Astrocyte of the spinal cord (primary cell): Measurements from ENCODE around the gene FAM161B.

Experiments
- DNase-seq: peaks from one replicate; pipeline ENCODE4 v3.0.0; 2011; ENCODE audit warnings: low read depth, low spot score
- H3K4me3 ChIP-seq: 2 replicates; pipeline ENCODE4 v1.5.1; 2011; ENCODE audit warnings: low read depth, mild to moderate bottlenecking, low read length, moderate library complexity
- in situ Hi-C: cut with HindIII; loops from 2 replicates; pipeline ENCODE4 v1.10.0; 2017; ENCODE audit warnings: low sequenced_read_pairs
- TF ChIP-seq, protein P1 (sequence below): IDR thresholded peaks from 2 replicates; pipeline ENCODE4 v1.5.1; 2012; ENCODE audit warnings: low read depth, mild to moderate bottlenecking, low read length, inconsistent platforms

FAM161B gene

DNA sequence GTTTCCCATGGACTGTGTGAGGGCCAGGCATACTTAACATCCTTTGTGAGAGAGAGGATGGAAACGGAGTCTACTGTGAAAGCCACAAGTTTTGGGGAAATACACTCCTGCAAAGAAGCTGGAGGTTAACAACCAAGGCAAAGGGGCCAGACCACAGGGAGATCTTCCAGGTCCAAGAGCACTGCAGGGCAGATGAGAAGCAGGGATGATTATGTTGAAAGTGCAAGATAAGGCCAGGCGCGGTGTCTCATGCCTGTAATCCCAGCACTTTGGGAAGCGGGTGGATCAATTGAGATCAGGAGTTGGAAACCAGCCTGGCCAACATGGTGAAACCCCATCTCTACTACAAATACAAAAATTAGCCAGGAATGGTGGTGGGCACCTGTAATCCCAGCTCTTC is 15.3 kb upstream of the FAM161B start:
- TF ChIP-seq, protein P1, sequence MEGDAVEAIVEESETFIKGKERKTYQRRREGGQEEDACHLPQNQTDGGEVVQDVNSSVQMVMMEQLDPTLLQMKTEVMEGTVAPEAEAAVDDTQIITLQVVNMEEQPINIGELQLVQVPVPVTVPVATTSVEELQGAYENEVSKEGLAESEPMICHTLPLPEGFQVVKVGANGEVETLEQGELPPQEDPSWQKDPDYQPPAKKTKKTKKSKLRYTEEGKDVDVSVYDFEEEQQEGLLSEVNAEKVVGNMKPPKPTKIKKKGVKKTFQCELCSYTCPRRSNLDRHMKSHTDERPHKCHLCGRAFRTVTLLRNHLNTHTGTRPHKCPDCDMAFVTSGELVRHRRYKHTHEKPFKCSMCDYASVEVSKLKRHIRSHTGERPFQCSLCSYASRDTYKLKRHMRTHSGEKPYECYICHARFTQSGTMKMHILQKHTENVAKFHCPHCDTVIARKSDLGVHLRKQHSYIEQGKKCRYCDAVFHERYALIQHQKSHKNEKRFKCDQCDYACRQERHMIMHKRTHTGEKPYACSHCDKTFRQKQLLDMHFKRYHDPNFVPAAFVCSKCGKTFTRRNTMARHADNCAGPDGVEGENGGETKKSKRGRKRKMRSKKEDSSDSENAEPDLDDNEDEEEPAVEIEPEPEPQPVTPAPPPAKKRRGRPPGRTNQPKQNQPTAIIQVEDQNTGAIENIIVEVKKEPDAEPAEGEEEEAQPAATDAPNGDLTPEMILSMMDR, result no peak
- no peak for DNase-seq
- in situ Hi-C loops, result no loop called here

DNA sequence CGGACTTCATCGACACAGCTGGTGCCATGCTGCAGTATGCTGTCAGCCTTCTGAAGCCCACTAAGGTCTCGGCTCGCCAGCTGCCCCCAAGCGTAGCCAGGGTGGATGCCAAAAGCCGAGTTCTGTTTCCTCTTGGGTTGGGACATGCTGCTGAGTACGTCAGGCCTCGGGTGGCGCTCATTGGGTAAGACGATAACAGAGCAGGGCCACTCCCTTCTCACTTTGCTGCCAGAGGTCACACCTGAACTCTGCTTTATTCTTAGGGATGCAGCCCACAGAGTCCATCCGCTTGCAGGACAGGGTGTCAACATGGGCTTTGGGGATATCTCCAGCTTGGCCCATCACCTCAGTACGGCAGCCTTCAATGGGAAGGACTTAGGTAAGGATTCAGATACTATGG is 11.3 kb upstream of the FAM161B start:
- DNase-seq, result no peak
- no peak overlapping the region for H3K4me3 ChIP-seq
- in situ Hi-C loops, result no loop called here
- TF ChIP-seq, protein P1, result no peak

More for the DNA sequence above, 15.3 kb upstream of the FAM161B start:
- H3K4me3 ChIP-seq, result no peak overlapping the region

DNA sequence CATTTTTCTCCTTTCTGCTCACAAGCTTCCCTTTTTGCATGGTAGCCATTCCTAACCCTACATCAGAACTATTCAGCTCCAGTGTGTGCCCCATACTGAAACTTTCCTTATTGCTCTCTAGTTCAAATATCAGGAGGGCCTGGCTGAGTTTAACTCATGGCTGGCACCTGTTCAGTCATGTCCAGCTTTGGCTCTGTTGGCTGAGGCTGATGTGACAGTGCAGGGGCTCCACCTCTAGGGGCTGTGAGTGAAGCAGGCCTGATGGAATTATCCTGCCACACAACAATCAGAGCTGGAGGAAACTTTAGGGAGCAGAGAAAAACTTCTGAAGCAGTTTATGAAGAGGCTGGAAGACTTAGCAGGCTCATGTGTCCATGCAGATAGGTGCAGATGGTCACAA is 8.7 kb upstream of the FAM161B start:
- TF ChIP-seq, protein P1, result no peak
- in situ Hi-C loops, result no loop called here
- DNase-seq, result no peak
- no peak overlapping the region for H3K4me3 ChIP-seq

DNA sequence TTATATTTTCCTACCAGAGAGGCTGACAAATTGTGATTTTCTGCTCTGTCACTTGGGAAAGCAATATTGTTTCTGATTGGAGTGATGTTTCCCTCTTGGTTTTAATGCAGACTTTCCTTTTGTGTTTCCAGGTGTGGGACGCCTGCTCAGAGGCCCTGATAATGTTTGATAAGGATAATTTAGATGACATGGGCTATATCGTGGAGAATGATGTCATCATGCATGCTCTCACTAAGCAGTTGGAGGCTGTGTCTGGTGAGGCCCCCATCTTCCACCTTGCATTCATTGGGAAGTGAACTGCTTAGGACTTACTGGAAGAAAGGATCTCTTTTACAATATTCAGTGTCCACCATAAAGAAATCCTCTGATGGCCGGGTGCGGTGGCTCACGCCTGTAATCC is 5.8 kb upstream of the FAM161B start:
- TF ChIP-seq, protein P1, result no peak
- in situ Hi-C loops, result no loop called here
- no peak for DNase-seq
- H3K4me3 ChIP-seq, result no peak overlapping the region

DNA sequence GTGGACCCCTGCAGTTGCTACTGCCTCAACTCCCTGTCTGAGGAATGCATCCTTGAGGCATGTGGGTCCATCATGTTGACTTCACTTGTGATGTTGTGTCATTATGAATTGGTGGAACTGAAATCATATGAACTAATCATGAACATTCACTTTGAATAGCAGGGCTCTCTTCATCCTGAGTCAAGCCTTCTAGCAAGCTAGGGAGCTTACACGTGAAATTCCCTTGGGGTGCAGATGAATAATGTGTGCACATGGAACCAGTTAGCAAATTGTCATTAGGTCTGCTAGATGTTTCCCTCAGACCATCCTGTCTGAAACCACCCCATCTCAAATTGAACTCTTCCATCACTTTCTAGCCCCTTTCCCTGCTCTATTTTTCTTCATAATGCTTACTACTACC is 3.8 kb upstream of the FAM161B start:
- DNase-seq, result no peak
- TF ChIP-seq, protein P1, result no peak
- in situ Hi-C loops, result no loop called here
- no peak overlapping the region for H3K4me3 ChIP-seq

DNA sequence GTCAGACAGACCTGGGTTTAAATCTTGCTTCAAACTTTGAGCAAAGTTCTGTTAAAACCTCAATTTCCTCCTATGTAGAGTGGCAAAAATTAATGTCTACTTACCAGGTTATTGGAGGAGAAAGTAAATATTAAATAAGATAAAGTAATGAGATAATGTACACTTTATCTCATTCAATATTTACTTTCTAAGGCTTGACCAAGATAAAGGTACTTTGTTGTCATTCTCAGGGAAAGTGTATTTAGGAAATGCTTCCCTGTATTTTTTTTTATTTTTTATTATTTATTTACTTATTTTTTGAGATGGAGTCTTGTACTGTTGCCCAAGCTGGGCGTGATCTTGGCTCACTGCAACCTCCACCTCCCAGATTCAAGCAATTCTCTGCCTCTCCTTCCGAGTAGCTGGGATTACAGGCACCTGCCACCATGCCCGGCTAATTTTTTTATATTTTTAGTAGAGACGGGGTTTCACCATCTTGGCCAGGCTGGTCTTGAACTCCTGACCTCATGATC is 4.7 kb downstream of the FAM161B start:
- TF ChIP-seq, protein P1, result no peak
- no peak overlapping the region for H3K4me3 ChIP-seq
- in situ Hi-C loops, result no loop called here
- no peak for DNase-seq
